Stimulated activated CD4-positive, alpha-beta T cell treated with anti-CD3 and anti-CD28 coated beads, TNF-alpha, amount 100 ng/mL, for 1 hour (primary cell): ENCODE data around the gene SEC61B.
"Not testable (repeated sequence)": the region's sequence is repeated elsewhere in the genome, so short reads cannot be mapped to it uniquely, and the experiment has no call there.

Experiments
- DNase-seq, 3 donors: peaks; one replicate each; pipeline ENCODE4 v3.0.0-alpha.2; 2020; ENCODE audit warnings: low read depth in 3 of 3, low spot score in 1 of 3

The SEC61B gene

DNA sequence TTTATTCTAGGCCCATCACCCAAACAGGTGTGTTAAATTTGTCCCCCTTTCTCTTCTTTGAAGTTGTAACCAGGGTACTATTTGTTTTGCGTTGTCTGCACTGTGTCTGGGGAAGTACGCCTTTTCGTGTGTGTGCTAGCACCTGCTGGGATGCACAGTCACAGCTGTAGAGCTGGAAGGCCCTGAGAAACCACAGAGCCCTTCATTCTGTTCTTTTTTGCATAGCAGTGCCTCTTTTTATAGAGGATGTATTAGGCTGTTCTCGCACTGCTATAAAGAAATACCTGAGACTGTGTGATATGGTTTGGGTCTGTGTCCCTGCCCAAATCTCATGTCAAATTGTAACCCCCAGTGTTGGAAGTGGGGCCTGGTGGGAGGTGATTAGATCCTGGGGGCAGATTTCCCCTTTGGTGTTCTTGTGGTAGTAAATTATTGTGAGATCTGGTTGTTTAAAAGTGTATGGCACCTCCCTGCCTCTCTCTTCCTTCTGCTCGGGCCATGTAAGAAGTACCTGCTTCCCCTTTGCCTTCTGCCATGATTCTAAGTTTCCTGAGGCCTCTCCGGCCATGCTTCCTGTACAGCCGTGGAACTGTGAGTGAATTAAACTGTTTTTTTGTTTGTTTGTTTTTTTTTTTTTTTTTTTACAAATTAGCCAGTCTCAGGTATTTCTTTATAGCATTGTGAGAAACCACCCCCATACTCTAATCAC is 14.0 kb downstream of the SEC61B start:
- DNase-seq, result no peak

DNA sequence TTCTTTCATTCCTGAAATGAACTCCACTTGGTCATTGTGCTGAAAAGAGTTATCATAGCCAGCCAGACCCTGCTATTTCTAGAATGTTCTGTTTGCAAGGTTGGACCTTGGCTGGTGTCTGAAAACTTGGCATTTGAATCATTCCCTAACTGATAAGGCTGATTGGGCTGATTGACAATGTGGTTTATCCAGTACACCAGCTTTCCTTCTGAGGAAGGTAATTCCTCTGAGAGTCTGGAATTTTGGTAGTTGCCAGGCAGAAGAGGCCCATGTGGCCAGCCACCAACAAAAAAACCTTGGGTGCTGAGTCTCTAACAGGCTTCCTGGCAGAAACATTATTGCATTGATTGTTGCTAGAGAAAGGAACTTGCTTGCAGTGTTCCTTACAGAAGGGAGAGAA is 15.3 kb downstream of the SEC61B start:
- DNase-seq, result no peak

DNA sequence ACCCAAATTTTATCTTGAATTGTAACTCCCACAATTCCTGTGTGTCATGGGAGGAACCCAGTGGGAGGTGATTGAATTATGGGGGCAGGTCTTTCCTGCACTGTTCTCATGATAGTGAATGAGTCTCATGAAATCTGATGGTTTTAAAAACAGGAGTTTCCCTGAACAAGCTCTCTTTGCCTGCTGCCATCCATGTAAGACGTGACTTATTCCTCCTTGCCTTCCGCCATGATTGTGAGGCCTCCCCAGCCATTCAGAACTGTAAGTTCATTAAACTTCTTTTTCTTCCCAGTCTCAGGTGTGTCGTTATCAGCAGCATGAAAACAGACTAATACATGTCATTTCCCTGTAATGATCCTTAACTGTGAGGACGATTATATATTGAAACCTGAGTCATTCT is 15.8 kb downstream of the SEC61B start:
- DNase-seq, result not testable (repeated sequence)

DNA sequence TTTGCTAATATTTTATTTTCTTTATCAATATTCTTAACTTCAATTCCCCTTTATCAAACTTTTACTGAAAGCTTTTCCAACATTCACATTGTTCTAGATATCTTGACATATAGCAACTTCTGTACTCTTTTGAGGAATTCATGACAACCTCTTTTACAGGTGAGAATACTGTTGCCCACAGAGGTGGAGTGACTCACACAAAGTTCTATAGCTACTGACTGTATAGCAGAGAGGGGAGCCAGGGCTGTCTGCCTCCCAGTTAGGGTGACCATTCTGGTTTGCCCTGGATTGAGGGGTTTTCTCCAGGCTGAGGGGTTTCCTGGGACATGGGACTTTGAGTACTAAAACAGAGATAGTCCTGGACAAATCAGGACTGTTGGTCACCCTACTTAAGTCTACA is 16.2 kb downstream of the SEC61B start:
- DNase-seq, result no peak

DNA sequence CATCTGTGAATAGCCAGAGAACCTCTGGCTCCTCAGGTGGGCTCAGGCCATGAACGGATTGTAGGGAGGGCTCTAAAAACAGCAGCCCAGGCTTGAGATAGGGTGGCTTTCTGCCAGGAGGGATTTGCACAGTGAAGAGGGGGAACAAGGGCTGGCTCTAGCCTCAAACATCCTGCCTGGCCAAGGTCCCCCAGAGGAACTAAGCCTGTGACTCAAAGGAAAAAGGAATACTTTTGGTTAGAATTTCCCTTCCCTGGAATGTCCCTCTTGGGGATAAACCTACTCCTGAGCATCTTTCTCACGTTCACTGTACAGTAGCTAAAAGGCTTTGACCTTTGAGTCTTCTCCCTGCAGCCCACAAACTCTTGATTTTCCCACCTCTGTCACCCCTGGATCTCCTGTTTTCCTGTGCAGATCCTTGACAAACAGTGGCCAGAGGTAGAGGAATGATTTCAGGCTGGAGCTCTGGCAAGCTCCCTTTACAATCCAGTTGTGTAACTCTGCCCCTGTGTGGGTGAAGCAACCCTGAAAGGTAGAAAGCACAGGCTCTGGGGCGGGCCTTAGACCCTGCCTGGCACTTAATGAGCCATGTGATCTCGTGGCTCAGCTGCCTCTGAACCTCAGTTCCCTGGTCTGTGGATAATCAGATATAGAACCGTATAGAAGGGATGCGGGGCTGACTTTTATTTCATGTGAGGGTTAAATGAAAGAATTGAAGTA is 17.4 kb downstream of the SEC61B start:
- no peak for DNase-seq

DNA sequence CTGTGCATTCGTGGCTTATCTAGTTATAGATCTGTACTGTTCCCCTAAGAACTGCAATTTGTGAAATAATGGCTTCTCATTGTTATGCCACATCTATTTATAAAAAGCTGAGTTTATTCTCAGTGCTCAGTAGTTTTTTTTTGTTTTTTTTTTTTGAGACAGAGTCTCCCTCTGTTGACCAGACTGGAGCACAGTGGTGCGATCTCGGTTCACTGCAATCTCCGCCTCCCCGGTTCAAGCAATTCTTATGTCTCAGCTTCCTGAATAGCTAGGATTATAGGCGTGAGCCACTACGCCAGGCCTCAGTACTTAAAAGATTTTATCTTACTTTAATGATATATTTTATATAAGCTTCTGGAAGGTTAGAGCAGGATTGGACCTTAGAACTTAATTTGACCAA is 19.0 kb downstream of the SEC61B start:
- no peak for DNase-seq

DNA sequence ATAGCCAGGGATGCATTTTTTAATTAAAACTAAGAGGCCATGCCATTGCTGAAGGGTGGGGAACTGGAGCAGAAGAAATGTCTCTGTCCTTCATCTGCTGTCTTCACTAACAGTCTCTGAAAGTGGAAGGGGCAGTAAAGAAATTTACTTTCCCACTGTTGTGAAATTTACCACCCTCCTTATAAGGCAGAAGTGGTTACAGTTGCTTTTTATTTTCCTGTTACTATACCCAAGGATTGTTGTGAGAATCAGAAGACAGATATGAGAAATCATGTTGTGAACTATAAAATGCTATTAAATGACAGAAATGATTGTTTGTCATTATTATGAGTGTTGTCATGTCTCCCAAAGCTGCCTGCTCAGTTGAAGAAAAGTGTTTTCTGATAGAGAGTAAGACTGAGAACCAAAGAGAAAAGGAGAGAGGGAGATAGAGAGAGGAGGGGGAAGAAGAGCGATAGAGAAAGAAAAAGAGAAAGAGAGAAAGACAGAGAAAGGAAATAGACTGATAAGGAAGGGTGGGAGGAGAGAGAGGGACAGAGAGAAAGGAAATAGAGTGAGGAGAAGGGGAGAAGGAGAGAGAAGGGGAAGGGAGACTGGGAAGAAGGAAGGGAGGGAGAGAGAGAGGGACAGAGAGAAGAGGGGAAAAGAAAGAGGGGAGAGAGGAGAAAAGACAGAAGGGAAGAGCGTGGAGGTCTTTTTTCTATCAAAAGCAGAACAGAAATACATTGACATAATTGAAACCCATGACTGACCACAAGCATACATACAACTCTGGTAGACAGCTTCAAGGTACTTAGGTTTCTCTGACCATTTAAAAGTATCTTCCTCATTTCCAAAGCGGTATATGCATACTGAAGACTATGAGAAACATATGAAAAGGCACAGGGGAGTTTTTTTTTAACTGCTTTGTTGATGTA is 22.5 kb downstream of the SEC61B start:
- DNase-seq, result no peak

DNA sequence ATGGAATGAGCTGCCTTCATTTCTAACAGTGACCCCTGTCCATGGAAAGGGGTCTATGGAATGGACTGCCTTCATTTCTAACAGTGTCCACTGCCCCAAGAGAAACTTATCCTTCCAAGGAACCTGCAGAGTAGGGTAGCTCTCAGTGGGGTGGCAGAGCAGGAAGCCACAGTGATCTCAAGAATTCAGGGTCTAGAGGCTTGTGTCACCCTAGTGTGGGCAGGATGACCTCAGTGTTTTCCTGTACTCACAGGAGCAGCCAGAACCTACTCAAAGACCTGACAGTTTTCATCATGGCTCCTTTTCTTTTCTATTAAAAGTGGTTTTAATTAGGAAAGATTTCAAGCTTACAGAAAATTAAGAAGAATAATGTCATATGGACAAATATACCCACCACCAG is 27.5 kb downstream of the SEC61B start:
- DNase-seq, result no peak

DNA sequence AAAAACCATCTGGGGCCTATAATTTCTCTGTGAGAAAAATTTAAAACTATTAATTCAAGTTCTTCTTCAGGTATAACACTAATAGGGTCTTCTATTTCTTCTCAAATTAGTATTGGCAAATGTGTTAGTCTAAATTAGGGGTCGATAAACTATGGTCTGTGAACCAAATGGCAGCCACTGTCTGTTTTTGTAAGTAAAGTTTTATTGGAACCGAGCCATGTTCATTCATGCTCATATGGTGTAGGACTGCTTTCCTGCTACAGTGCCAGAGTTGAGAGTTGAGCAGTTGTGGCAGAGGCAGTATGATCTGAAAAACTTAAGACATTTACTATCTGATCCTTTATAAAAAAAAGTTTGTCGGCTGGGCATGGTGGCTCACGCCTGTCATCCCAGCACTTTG is 29.1 kb downstream of the SEC61B start:
- DNase-seq, result no peak

DNA sequence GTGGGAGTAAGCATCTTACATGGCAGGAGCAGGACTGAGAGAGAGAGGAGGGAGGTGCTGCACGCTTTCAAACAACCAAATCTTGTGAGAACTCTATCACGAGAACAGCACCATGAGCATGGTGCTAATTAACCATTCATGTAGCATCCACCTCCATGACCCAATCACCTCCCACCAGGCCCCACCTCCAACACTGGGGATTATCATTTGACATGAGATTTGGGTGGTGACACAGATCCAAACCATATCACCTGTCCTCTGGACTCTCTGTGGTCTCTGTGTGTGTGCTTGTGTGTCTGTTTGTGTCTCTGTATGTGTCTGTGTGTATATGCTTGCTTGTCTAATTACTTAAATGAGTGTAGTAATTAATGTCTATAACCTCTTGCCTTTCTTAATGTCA is 31.1 kb downstream of the SEC61B start:
- DNase-seq, result no peak

DNA sequence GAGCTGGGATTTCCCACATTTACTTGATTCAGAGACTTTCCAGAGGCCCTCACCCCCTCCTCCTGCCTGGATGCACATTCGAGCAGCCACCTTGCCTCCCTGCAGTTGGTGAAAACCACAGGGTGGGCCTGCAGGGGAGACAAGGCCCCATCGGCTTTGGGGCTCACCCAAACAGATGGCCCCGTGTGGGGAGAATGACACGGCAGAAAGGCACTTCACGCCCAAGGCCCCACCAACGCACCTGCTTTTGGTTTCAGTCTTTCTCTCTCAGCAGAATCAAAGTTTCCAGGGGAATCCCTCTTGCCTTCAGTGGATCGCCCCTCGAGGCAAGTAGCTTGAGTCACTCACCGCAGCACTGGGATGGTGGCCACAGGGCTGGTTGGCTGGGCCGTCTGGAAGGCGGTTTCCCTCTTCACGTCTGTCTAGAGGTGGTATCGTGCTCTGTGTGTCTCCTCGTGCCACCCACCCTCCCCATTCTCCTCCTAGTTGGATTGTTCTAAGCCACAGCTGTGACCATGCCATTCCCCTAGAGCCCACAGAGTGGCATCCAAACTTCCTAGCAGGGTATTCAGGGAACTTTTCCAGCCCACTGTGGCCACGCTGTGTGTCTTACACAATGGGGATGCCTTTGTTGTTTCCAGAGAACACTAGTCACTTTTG is 31.8 kb downstream of the SEC61B start:
- peak in 2 of 3 donors; percentile 11 to 62 for DNase-seq

DNA sequence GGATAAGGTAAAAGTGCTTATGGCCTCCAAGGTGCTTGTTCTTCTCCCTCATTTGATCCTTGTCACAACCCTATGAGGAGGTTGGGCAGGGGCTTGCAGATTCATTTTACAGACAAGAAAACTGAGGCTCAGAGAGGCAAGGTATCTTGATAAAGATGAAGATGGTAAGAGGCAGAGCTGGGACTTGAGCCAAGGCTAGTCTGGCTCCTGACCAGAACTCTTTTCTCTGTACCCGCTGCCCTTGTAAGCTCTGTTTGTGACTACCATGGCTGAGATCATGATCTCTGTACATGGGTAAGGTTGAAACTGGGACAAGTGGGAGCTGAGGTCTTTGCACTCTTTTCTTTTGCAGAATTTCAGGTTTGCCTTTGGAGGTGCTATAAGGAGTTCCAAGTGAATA is 33.6 kb downstream of the SEC61B start:
- DNase-seq, result no peak

DNA sequence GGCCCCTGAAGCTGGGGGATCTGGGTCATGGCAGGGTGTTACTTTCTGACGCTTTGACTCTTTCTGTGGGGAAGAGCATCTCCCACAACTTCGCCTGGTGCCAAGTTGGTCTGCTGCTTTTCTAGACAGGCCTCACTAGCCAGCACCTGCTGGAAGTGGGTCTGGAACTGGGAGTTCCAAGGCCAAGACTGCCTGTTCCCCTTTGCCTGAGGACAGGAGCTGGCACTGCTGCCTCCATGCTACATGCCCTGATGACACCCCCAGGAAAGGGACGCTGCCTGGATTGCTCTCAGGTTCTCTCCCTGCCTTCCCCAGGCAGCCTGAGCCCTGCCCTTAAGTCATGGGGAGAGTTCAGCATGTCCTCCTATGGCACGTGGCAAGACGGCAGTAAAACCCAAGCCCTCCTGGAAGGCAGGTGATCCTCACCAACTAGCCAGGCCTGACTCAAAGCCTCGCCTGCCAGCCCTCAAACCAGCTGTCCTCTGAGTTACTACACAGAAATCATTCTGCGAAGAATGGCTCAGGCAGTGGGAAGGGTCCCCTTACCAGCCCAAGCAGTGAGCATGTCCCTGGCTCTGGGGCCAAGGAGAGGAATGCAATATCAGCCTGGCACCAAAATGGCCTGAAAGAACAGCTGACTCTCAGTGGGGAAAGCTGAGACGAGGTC is 35.8 kb downstream of the SEC61B start:
- DNase-seq, result no peak

DNA sequence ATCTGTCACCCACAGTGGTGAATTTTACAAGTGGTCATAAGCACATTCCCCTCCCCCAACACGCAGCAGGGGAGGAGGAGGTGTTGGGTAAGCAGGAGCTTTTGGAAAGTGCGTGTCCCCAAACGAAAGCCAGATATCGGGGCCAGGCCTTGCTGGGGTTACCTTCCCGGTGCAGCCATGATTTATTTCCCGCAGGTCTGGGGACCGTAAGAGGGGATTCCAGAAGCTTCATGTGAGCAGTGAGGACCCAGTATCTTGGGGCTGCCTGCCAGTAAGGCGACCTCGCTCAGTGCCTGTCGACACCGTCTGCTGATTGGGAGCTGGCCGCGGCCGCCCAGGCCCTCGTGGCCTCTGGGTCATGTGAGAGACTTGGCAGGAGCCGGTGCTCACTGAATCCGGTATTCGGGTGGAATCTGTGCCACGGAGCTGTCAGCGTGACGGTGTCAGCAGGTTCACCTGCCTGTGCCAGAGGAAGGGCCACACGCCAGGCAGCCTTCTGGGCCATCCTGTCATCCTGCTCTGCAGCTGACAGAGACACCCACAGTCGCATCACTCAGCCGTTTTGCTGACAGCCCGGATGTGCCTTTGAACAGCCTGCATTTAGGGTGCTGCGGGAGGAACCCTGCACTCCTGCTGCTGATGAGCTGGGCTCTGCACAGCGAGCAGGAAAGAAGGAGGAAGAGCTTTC is 37.3 kb downstream of the SEC61B start:
- DNase-seq, result no peak

DNA sequence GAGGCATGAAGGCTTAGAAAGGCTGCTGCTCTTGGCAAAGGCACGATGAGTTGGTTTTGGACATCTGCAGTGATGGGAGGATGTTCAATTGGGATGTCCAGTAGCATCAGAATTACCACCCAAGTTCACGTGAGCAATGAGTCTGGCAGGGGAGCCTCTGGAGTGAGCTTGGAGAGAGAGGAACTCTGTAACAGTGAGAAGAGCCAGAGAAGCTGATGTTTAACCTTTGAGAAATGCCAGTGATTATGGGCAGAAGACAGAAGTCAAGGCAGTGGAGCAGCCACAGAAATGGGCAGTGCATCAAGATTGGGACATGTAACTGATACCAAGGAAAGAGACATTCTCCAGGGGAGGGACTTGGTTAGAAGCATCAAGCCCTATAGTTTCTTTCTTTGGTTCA is 39.8 kb downstream of the SEC61B start:
- DNase-seq, result no peak

DNA sequence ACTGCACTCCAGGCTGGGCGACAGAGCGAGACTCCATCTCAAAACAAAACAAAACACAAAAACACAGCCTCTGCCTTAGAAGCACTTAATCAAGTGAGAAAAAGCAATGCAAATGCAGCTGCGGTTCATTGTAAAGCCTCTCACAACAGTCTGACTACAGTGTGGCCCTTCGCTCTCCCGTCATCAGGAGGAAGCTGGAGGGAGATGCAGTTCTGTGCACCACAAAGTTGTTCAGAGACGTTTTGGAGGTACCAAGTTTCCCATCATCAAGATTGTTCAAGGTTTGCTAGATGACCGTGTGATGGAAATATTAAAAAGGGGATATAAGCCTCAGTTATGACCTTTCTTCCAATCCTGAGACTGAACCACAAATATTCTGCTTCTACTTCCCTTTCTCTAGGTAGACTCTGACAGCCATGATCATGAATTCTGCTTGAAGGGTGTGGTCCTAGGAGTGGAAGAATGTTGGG is 40.9 kb downstream of the SEC61B start:
- no peak for DNase-seq

DNA sequence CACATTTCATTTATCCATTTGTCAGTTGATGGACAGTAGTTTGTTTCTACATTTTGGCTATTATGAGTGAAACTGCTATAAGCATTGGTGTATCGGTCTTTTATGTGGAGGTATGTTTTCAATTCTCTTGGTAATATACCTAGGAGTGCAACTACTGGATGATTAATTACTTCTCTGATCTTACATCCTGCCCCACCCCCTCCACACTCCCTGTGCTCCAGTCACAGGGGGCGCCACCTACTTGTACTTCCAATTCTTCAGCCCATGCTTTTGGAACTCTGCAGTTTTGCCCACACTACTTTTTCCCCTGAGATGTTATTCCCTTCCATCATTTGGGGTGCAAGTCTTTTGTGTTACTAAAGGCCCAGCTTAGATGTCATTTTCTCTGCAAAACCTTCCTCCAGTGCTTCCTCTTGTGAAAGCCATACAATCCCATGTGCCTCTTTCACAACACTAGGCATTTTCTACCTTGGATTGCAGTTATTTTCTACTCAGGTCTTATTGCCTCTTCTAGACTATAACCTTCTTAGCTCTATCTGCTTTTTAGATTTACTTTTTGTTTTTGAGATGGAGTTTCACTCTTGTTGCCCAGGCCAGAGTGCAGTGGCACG is 42.1 kb downstream of the SEC61B start:
- DNase-seq, result no peak

DNA sequence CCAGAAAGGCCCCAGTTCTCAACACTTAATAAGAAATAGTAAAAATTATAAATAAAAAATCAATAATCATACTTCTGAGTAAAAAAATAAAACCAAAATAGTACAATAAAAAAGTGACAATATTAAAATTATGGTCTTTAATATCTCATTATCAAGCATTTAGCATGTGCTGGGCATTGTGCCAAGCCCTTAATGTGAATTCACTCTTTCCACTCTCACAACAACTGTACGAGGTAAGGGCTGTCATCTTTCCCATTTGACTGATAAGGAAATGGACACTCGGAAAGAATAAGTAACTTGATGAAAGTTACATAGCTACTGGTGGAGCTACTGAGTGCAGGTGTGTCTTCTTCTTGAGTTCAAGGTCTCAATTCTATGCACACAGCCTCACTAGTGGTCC is 43.6 kb downstream of the SEC61B start:
- no peak for DNase-seq

DNA sequence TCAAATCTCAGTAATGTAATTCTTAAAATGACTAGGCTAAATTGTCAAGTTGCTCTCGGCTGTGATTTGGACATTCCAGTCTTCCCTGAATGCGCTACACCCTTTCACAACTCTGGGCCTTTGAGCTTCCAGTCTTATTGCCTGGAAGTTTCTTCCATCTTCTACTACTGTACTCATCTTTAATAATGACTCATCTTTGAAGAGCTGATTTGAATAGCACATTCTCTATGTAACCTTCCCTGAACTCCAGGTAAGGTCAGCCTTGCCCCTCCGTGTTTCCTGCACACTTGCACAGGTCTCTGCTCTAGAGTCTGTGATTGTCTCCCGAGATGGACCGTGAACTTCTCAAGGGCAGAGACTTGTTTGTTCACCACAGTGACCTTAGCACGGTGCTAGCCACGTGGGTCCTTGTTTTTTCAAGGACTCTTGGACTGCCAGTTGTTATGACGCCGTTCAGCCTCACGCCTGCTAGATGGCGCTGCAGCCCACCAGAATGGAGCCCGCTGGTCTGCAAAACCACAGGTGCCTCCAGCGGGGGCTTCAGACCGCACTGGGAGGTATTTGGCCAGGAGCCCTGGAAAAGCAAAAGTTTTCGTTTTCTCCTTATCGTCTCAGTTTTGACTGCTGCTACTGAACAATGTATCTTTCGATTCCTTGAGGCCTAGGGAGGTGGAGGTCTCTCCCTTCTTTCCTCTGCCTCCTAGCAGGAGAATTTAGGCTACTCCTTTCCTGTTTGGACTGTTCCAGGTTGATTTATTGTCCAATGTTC is 44.4 kb downstream of the SEC61B start:
- peak in 1 of 3 donors; percentile 48 for DNase-seq
